ENCODE results near the gene MAPK13. TPM values are rescaled to one million over a fixed set of nuclear protein-coding genes. Genes with fewer than 3 reads are reported as not detected.

The MAPK13 gene
- total RNA-seq, 6 experiments from 2014 or later = 5.7 to 12.4 (median 6.5) TPM

- no peak for DNase-seq
- Mint-ChIP-seq H3K4me3 (no peak overlapping the region), H3K27me3 (ENCODE audit: insufficient read depth) (peaks cover 3% of the 10 kb centered on the region; the same call in 1 of the 2 replicates), H3K36me3 (ENCODE audit: low read depth) (peaks cover 20% of the 10 kb centered on the region; the same call in 1 of the 2 replicates), H3K9me3 (no peaks in the 10 kb centered on the region), H3K4me1 (ENCODE audit: low read depth) (peaks cover 9% of the 10 kb centered on the region), H3K27ac (no peak overlapping the region)
- no peak for TF ChIP-seq CTCF (IDR thresholded peaks at IDR 0.05)
Observed at GRCh38 chr6:36099869-36100483, 30.3 kb upstream of the MAPK13 start.

- Mint-ChIP-seq H3K4me3 (no peak overlapping the region), H3K36me3 (ENCODE audit: low read depth) (peaks cover 20% of the 10 kb centered on the region; the same call in 1 of the 2 replicates), H3K9me3 (no peaks in the 10 kb centered on the region), H3K4me1 (ENCODE audit: low read depth) (peaks cover 7% of the 10 kb centered on the region; the same call in 1 of the 2 replicates), H3K27me3 (ENCODE audit: insufficient read depth) (peaks cover 3% of the 10 kb centered on the region; the same call in 1 of the 2 replicates), H3K27ac (no peak overlapping the region)
- DNase-seq = no peak
- no peak for TF ChIP-seq CTCF (IDR thresholded peaks at IDR 0.05)
Observed at GRCh38 chr6:36101691-36102090, 28.6 kb upstream of the MAPK13 start.

- Mint-ChIP-seq H3K27ac (no peak overlapping the region), H3K4me1 (ENCODE audit: low read depth) (peaks cover 7% of the 10 kb centered on the region; the same call in 1 of the 2 replicates), H3K9me3 (no peaks in the 10 kb centered on the region), H3K4me3 (no peak overlapping the region), H3K27me3 (ENCODE audit: insufficient read depth) (peaks cover 3% of the 10 kb centered on the region; the same call in 1 of the 2 replicates), H3K36me3 (ENCODE audit: low read depth) (peaks cover 27% of the 10 kb centered on the region)
- TF ChIP-seq CTCF (IDR thresholded peaks at IDR 0.05) = no peak
- no peak for DNase-seq
Observed at GRCh38 chr6:36102853-36103252, 27.5 kb upstream of the MAPK13 start.

- Mint-ChIP-seq H3K36me3 (ENCODE audit: low read depth) (peaks cover 43% of the 10 kb centered on the region), H3K9me3 (no peaks in the 10 kb centered on the region), H3K4me1 (ENCODE audit: low read depth) (peaks cover 7% of the 10 kb centered on the region; the same call in 1 of the 2 replicates), H3K4me3 (no peak overlapping the region), H3K27me3 (ENCODE audit: insufficient read depth) (peaks cover 3% of the 10 kb centered on the region; the same call in 1 of the 2 replicates), H3K27ac (no peak overlapping the region)
- peak; percentile 15 for DNase-seq
- no peak for TF ChIP-seq CTCF (IDR thresholded peaks at IDR 0.05)
Observed at GRCh38 chr6:36104836-36105235, 25.5 kb upstream of the MAPK13 start.

- no peak for DNase-seq
Observed at GRCh38 chr6:36109092-36109491, 21.2 kb upstream of the MAPK13 start.

More at GRCh38 chr6:36109092-36109491, 21.2 kb upstream of the MAPK13 start:
- Mint-ChIP-seq H3K4me1 (ENCODE audit: low read depth) (peaks cover 20% of the 10 kb centered on the region), H3K27me3 (ENCODE audit: insufficient read depth) (peaks cover 6% of the 10 kb centered on the region), H3K9me3 (no peaks in the 10 kb centered on the region), H3K36me3 (ENCODE audit: low read depth) (peaks cover 56% of the 10 kb centered on the region), H3K27ac (no peak overlapping the region), H3K4me3 (no peak overlapping the region)
- no peak for TF ChIP-seq CTCF (IDR thresholded peaks at IDR 0.05)
